Stimulated activated CD8-positive, alpha-beta memory T cell treated with anti-CD3 and anti-CD28 coated beads, Interleukin-4, amount 100 ng/mL, for 4 hours (primary cell): ENCODE measurements around the gene FBF1.
"Not testable (repeated sequence)": the region's sequence is repeated elsewhere in the genome, so short reads cannot be mapped to it uniquely, and the experiment has no call there.

Experiments
- DNase-seq, 2 donors: peaks; one replicate each; pipeline ENCODE4 v3.0.0-alpha.2; 2020; ENCODE audit warnings: low read depth in 2 of 2, low spot score in 1 of 2

Gene FBF1

GRCh38 chr17:75897160-75898019 is 43.5 kb downstream of the FBF1 start:
- no peak for DNase-seq

- peak; percentile 45 to 52 for DNase-seq
These were observed 44.3 kb downstream of the FBF1 start, which contains the start of gene TRIM65 for GRCh38 chr17:75896415-75897159. Gene TRIM65 (minus strand): TSS chr17:75896951. CDS start chr17:75896937, 14 bp downstream.

DNA sequence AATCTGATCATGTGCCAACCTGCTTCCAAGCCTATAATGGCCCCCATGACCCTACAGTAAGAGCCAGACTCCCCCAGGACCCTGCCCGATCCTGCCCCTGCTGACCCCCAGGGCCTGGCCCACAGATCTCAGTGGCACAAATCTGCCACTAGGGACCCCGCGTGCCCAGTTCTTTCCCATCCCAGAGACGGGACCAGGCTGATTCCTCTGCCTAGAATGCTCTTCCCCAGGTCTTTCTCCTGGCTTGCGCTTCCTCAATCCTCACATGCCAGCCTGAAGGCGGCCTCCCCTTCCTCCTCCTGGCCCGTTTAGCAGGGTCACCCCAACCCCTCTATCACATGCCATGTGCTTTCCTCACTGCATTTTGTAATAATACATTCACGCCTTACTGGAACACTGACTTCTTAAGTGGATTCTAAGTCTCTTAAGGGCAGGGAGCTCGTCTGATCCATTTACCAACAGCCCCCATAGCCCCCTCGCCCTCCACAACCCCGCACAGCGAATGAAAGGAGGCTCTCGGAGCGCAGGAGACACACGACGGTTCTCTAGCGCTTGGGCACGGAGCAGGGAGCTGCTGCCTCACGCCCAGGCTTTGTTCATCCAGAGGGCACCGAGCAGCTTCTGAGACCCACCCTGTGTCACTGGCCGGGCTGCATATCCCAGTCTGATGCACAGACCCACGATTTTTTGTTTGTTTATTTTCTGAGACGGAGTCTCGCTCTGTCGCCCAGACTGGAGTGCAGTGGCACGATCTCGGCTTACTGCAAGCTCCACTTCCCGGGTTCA is 45.3 kb downstream of the FBF1 start:
- DNase-seq = no peak

GRCh38 chr17:75894049-75894733 is 46.7 kb downstream of the FBF1 start:
- DNase-seq = no peak

- no peak for DNase-seq
These were observed 47.4 kb downstream of the FBF1 start for GRCh38 chr17:75893305-75894048.

DNA sequence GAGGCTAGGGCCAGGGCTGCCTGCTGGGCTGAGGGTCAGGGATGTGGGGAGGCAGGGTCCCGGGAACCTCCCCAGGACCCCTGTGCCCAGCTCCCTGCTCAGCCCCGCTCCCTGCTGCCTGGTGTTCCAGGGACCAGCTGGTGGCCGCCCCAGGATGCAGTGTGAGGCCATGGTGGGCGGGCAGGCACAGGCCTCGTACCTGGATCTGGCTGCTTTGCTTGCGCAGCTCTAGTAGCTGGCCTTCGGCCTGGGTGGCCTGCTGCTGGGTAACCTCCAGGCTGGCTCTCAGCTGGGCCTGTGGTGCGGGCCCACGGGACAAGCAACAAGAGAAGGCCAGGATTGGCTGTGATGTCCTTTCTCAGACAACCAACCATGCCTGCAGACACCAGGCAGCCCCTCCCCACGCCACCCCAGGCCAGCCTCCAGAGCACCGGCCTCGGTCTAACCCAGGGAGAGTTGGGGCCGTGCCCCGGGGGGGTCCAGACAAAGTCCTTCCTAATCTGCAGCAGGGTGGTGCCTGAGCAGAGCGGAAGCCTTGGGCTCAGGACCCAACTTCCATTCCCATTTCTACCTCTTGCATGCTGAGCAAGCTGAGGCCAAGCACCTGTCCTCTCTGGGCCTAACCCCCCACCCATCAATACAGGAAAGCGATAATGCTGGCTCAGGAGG is 48.2 kb downstream of the FBF1 start:
- no peak for DNase-seq

DNA sequence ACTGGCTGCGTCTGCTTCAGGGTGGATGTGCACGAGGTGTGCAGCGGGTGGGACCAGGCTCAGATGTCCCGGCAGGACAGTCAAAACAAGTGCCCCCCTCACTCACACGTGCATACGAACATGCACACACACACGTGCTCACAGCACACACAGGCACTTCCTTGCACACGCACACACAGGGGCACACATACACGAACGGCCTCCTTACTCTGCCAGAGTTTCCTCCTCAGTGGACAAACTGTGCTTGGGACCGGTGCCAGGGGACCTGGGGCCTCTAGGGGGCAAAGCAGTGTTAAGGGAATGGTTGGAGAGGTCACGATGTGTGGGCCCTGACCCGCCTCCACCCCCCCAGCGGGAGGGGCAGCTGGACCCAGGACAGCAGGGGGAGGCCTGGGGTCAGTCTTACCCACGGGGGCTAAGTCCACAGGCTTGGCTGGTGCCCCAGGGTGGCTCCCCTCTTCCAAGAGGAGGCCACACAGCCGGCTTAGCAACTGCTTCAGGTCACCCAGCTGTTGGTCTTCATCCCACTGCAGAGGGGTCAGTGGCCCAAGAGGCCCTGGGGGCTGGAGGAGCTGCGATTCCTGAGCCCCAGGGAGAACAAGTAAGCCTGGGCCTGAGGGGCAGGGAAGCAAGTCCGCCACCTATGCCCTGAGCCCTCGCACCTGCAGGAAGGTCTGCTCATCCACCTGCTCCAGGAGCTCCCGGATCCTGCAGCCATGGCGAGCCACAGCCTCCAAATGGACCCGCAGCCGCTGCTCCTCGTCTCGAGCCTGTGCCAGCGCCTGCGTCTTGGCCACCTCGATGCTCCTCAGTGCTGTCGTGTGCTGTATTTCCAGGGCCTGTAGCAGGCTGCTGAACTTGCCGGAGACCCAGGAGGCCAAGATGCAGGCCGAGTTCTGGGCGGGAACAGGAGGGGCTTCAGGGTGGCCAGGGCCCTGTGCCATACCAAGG is 49.0 kb downstream of the FBF1 start:
- no peak for DNase-seq

DNA sequence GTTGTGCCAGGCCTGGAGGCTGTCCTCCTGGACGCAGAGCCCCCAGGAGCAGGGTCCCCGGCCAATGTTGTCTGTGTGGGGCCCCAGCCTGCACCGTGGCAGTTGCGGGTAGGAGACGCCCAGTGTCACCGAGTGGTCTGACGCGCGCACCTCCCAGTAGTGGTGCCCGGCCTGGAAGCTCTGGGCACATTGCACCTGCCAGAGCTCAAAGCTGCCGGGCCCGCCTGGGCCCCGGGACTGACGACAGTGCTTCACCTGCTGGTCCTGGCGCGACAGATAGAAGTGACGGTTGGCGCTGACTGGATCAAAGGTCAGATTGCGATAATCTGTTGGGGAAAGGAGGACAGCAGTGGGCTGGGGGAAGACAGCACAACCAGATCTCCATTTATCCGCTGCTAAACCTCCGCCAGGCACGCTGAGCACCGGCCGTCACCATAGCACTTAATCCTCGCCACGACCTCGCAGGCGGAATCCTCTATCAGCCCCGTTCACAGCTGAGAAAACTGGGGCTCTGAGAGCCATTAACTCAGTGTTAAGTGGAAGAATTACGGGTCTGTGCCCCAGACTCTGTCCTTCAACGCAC is 49.7 kb downstream of the FBF1 start:
- no peak for DNase-seq

DNA sequence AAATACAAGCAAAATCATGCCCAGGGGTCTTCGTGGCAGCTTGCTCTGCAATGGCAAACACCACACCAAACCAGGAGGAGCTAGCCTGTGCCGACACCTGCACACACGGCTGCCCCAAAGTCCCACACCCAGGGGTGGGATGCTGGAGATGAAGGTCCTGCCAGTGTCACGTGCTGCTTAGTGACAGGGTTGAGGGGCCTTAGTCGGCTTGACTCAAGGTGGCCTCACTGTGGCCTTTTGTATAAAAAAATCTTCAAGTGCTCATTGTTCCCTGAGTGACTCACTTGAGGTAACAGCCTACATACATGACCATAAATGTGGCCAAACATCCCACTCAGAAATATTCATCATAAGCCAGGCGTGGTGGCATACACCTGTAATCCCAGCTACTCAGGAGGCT is 51.4 kb downstream of the FBF1 start:
- DNase-seq = no peak

DNA sequence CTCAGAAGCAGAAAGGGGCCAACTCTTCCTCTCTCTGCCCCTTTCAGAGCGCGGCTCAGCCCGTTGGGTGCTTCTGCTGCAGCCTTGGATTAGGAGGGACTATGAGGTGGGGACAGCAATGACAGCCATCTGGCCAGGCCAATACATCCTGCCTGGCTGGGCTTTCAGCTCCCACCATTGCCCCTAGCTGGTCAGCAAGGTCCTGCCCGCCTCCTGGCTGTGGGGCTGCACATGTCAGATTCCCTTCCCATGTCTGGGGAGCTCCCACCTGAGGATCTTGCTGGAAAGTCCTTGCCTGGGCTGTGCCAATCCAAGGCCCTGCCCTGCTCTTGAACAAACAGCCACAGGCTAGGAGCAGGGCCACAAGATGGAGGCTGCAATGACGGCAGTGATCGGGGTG is 52.4 kb downstream of the FBF1 start:
- no peak for DNase-seq

DNA sequence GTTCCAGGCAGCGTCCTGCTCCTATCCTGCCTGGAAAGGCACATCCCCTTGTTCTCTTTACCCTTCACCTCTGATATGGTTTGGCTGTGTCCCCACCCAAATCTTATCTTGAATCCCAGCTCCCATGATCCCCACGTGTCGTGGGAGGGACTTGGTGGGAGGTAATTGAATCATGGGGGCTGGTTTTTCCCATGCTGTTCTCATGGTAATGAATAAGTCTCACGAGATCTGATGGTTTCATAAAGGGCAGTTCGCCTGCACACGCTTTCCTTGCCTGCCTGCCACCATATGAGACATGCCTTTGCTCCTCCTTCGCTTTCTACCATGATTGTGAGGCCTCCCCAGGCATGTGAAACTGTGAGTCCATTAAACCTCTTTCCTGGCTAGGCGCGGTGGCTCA is 55.0 kb downstream of the FBF1 start:
- DNase-seq = not testable (repeated sequence)

GRCh38 chr17:75885431-75885830 is 55.4 kb downstream of the FBF1 start:
- no peak for DNase-seq

- DNase-seq = no peak
These were observed 59.0 kb downstream of the FBF1 start for GRCh38 chr17:75881678-75882454.

DNA sequence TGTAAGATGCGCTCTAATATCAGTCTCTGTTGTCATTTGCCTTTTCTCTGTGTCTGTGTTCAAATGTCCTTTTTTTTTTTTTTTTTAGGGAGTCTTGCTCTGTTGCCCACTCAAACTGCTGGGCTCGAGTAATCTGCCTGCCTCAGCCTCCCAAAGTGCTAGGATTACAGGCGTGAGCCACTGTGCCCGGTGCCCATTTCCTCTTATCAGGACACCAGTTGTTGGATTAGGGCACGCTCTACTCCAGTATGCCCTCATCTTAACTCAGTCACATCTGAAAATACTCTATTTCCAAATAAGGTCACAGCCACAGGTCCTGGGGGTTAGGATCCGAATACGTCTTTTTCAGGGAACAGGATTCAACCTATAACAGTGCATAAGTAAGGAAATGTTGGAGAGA is 60.6 kb downstream of the FBF1 start:
- DNase-seq = no peak

DNA sequence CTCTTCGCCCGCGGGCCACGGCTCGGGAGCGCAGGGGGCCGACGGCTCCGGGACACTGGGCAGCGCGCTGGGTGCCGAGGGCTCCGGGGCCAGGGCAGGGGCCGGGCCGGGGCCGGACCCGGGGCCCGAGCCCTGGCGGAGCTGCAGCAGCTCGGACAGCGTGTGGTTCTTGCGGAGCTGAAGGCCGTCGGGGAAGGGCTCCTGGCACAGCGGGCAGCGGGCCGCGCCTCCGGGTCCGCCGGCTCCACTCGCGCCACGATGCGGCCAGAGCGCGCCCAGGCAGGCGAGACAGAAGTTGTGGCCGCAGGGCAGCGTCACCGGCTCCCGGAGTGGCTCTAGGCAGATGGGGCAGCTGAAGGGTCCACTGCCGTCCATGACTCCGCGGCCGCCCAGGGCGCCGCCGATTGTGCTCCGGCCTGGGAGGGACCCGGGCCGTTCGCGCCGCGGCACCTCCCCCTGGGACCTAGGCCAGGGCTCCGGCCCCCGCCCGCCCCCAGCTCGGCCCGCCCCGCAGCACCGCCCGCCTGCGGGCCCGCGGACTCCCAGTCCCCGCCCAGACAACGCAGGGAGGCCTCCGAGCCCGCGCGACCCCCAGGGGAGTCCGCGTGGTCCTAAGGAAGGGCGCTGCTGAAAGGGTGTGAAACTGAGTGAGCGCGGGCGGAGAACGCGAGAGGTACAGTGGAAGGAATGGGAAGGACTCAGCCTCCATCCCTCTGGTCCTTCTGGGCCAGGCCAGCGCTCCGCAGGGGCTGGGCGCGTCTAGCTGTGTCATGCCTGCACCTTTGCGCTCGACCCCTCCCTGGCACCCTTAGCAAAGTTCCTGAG is 62.5 kb downstream of the FBF1 start, which contains the start of gene TRIM47:
Gene TRIM47, minus strand, starts transcription at position 408 of the 825 bp plus-strand sequence. Its CDS starts 33 bp downstream, at position 375.
- no peak for DNase-seq

DNA sequence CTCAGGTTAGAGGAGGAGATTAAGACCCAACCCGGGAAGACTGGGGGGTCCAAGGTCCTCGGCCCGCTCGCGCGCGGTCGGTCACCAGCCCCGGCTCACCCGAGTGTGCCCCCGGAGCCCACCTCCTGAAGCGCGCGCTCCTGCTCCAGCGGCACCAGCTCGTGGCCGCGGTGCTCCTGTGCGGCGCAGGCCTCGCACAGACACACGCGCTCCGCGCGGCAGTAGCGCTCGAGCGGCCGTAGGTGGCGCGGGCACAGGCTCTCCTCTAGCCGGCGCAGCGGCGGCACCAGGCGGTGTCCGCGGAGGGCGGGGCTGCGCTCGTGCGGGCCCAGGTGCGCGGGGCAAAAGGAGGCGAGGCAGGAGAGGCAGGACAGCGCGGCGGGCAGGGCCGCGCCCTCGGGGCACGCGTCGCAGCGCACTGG is 63.1 kb downstream of the FBF1 start:
- peak; percentile 38 to 43 for DNase-seq
